ENCODE results near the gene IHH.

GRCh38 chr2:219081701-219082331 lies 21.1 kb upstream of the IHH start:
- TF ChIP-seq CTCF (IDR thresholded peaks at IDR 0.05) (no peak), POLR2A (IDR thresholded peaks at IDR 0.05; ENCODE audit: low read depth) (no peak)

All from esophagus muscularis mucosa (tissue), 3 donors.